Measurements from ENCODE around the gene INTS11. TPM values are rescaled to one million over a fixed set of nuclear protein-coding genes. Genes with fewer than 3 reads are reported as not detected.

Gene INTS11
- total RNA-seq, 1 experiment from 2014 or later = 117 TPM

GRCh38 chr1:1285611-1286311 is 38.7 kb downstream of the INTS11 start:
- no TSS peak for BruUV-seq (replicated peaks)
- no peak overlapping the region for H3K4me3 Mint-ChIP-seq (ENCODE audit: low read depth, unreplicated experiment)

GRCh38 chr1:1285102-1285571 is 39.3 kb downstream of the INTS11 start:
- H3K36me3 Mint-ChIP-seq (ENCODE audit: insufficient read depth, unreplicated experiment) = peaks cover 9% of the 10 kb centered on the region
- H3K4me1 Mint-ChIP-seq (ENCODE audit: low read depth, unreplicated experiment) = peaks cover 10% of the 10 kb centered on the region
- H3K9me3 Mint-ChIP-seq (ENCODE audit: low read depth, unreplicated experiment) = no peaks in the 10 kb centered on the region
- no peak overlapping the region for H3K4me3 Mint-ChIP-seq (ENCODE audit: low read depth, unreplicated experiment)
- no peak for TF ChIP-seq CTCF (IDR thresholded peaks at IDR 0.05; ENCODE audit: unreplicated experiment)
- CTCF ChIA-PET = no interaction called here
- no peaks in the 10 kb centered on the region for H3K27me3 Mint-ChIP-seq (ENCODE audit: unreplicated experiment)
- no peak overlapping the region for H3K27ac Mint-ChIP-seq (ENCODE audit: unreplicated experiment)
- no TSS peak for BruUV-seq (replicated peaks)
- DNase-seq = no peak
- intact Hi-C loops (cut with micrococcal nuclease; ENCODE audit: unreplicated experiment) = no loop called here

More at GRCh38 chr1:1285611-1286311, 38.7 kb downstream of the INTS11 start:
- intact Hi-C loops (cut with micrococcal nuclease; ENCODE audit: unreplicated experiment) = no loop called here
- Mint-ChIP-seq H3K4me1 (ENCODE audit: low read depth, unreplicated experiment) (peaks cover 10% of the 10 kb centered on the region), H3K27ac (ENCODE audit: unreplicated experiment) (no peak overlapping the region), H3K27me3 (ENCODE audit: unreplicated experiment) (no peaks in the 10 kb centered on the region), H3K36me3 (ENCODE audit: insufficient read depth, unreplicated experiment) (peaks cover 11% of the 10 kb centered on the region), H3K9me3 (ENCODE audit: low read depth, unreplicated experiment) (no peaks in the 10 kb centered on the region)
- CTCF ChIA-PET = interaction anchor here (0.6 kb wide), 1 partner anchor 1325 kb away, joined by 3 read pairs; no protein-coding TSS in a partner anchor
- no peak for DNase-seq
- no peak for TF ChIP-seq CTCF (IDR thresholded peaks at IDR 0.05; ENCODE audit: unreplicated experiment)

DNA sequence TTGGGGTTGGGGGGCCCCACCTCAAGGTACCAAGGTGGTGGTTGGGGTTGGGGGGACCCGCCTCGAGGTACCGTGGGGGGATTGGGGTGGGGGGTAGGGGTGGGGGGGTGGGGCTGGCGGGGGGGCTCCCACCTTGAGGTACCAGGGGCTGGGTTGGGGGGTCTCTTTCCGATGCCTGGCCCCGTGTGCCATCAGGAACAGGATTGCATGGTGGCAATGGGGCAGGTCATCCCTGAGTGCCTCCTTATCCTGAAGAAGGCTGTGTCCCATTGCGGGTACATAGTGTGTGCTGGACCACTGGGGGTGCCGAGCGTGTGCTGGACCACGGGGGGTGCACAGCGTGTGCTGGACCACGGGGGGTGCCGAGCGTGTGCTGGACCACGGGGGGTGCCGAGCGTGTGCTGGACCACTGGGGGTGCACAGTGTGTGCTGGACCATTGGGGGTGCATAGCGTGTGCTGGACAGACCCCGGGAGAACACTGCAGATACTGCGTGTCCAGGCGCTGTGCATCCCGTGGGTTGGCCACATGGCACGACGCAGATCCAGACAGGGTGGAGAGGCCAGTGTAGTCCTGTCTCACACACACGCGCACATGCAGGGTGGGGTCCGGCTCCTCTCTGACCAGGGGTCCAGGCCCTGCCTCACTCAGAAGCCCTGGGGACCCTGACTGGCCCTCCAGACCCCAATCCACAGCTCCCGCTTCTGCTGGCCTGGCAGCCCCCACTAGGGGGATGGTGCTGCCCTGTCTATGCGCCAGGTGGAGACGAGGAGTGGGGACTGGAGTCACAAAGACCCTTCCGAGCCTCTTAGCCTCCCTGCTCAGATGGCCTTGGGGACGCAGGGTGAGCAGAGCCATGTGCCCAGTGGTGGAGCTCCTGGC is 40.0 kb downstream of the INTS11 start:
- CTCF ChIA-PET = no interaction called here
- Mint-ChIP-seq H3K27ac (ENCODE audit: unreplicated experiment) (no peak overlapping the region), H3K27me3 (ENCODE audit: unreplicated experiment) (no peaks in the 10 kb centered on the region), H3K36me3 (ENCODE audit: insufficient read depth, unreplicated experiment) (peaks cover 6% of the 10 kb centered on the region), H3K4me1 (ENCODE audit: low read depth, unreplicated experiment) (peaks cover 10% of the 10 kb centered on the region), H3K9me3 (ENCODE audit: low read depth, unreplicated experiment) (no peaks in the 10 kb centered on the region), H3K4me3 (ENCODE audit: low read depth, unreplicated experiment) (no peak overlapping the region)
- BruUV-seq (replicated peaks) = no TSS peak
- no peak for TF ChIP-seq CTCF (IDR thresholded peaks at IDR 0.05; ENCODE audit: unreplicated experiment)
- intact Hi-C loops (cut with micrococcal nuclease; ENCODE audit: unreplicated experiment) = no loop called here
- DNase-seq = no peak

DNA sequence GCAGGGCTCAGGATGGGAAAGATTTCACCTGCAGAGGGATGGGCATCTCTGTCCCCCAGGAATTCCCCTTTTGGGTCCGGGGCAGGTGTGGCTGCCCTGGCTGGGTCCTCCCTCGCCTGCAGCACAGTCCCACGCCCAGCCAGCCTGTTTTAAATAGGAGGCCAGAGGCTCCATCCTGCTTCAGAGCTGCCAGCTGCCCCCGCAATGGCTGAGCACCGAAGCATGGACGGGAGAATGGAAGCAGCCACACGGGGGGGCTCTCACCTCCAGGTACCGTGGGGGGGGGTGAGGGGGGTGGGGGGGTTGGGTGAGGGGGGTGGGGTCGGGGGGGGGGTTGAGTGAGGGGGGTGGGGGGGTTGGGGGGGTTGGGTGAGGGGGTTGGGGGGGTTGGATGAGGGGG is 40.6 kb downstream of the INTS11 start:
- CTCF ChIA-PET = no interaction called here
- intact Hi-C loops (cut with micrococcal nuclease; ENCODE audit: unreplicated experiment) = no loop called here
- no peaks in the 10 kb centered on the region for H3K27me3 Mint-ChIP-seq (ENCODE audit: unreplicated experiment)

More for the DNA sequence above, 40.6 kb downstream of the INTS11 start:
- Mint-ChIP-seq H3K27ac (ENCODE audit: unreplicated experiment) (no peak overlapping the region), H3K36me3 (ENCODE audit: insufficient read depth, unreplicated experiment) (peaks cover 6% of the 10 kb centered on the region), H3K4me3 (ENCODE audit: low read depth, unreplicated experiment) (no peak overlapping the region), H3K4me1 (ENCODE audit: low read depth, unreplicated experiment) (peaks cover 10% of the 10 kb centered on the region), H3K9me3 (ENCODE audit: low read depth, unreplicated experiment) (no peaks in the 10 kb centered on the region)
- TF ChIP-seq CTCF (IDR thresholded peaks at IDR 0.05; ENCODE audit: unreplicated experiment) = no peak
- no peak for DNase-seq
- no TSS peak for BruUV-seq (replicated peaks)
